ENCODE data around the gene CD80.

CD80 gene

GRCh38 chr3:119490153-119490552 lies 69.3 kb downstream of the CD80 start:
- no peak for DNase-seq

- DNase-seq = no peak
These were observed 73.9 kb downstream of the CD80 start for GRCh38 chr3:119485563-119485962.

GRCh38 chr3:119483101-119483500 lies 76.3 kb downstream of the CD80 start:
- DNase-seq = no peak

GRCh38 chr3:119481079-119481478 lies 78.3 kb downstream of the CD80 start:
- DNase-seq = no peak

All from 8988T (cell line).